SW480 (cell line): ENCODE data around the gene TRAPPC10.
"Not testable (repeated sequence)": the region's sequence is repeated elsewhere in the genome, so short reads cannot be mapped to it uniquely, and the experiment has no call there.

Experiments
- DNase-seq: peaks from one replicate; pipeline ENCODE4 v3.0.0-alpha.2; 2016; ENCODE audit warnings: low spot score

TRAPPC10 gene

DNA sequence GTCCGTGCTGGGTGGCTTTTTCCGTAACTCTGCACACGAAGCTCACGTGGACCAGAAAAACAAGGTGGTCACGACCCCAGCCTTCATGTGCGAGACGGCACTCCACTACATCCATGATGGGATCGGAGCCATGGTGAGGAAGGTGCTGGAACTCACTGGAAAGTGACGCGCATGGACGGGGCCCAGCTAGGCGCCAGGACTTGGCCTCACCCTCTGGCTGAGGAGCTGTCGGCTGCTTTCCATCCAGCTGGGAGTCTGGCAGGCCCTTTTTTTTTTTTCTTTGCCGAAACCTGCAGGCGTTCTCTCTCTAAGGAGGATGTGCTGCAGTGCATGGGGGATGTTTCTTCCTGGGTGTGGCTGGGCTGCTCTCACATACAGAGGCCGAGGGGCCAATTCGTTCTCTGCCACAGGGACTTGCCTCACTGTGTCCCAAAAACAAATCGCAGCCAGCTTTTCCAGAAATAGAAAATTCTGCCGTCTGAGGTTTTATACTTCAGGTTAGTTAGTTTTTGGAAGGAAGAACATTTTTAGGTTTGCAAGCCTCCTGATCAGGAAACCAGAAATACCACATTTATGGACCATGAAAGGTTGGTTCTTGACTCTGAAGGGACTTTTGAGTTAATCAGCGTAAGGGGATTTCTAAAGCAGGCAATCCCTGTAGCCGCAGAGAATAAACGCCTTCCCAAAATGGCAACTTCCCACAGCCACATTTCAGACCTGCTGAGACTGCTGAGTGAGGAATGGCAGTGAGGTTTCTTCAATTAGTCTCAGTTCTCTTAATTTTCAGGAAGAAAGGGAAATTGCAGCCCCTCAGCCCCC is 132.9 kb downstream of the TRAPPC10 start:
- DNase-seq = not testable (repeated sequence)

DNA sequence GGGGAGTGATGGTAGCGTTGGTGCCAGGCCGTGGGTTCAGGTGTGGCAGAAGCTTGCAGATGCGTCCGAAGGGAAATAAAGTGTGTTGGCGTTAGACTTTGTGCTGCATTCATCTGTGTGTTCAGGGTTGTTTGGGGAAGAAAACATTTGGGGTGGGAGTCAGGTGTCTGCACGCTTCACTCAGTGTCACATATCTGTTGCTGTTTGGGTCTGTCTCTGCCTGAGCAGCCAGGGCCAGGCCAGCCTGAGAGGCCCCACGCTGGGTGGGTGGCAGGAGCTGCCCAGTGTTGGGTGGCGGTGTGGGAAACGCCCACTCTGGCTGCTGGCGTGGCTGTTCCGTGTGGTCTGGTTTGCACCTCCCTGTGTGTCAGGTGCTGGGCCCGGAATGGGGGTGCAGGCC is 133.5 kb downstream of the TRAPPC10 start:
- DNase-seq = not testable (repeated sequence)

DNA sequence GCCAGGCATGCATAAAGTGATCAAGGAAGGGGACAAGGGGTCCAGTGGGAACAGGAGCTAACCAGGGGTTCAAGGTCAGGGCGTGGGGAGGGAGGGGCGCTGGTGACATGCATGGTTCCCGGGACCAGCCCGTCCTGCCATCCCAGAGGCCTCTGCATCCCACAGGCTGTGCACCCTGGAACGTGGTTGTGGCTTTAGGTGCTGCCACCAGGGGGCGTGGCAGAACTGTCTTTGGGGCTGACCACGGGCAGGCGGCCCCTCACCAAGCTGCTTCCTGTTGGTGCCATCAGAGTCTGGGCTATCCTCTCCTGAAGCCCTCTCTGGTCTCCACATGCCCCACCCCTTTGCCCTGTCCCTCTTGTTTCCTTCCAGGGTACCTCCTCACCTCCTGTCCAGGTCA is 135.0 kb downstream of the TRAPPC10 start:
- DNase-seq = not testable (repeated sequence)

DNA sequence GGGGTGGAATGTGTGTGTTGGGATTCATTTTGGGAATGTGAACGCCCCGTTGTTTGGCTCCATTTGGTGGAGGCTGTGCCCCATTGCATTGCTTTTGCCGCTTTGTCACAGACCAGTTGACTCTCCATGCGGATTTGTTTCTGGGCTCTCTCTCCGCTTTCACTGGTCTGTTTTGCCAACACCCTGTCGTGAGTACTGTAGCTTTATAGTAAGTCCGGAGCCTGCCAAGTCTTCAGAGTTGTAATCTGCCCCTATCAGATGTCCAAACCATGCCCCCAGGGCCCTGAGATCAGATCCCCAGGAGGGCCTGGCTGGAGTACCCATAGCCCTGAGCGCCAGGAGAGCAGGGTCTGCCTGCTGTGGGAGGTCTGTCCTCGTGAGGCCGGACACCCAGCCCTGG is 138.1 kb downstream of the TRAPPC10 start:
- DNase-seq = not testable (repeated sequence)

DNA sequence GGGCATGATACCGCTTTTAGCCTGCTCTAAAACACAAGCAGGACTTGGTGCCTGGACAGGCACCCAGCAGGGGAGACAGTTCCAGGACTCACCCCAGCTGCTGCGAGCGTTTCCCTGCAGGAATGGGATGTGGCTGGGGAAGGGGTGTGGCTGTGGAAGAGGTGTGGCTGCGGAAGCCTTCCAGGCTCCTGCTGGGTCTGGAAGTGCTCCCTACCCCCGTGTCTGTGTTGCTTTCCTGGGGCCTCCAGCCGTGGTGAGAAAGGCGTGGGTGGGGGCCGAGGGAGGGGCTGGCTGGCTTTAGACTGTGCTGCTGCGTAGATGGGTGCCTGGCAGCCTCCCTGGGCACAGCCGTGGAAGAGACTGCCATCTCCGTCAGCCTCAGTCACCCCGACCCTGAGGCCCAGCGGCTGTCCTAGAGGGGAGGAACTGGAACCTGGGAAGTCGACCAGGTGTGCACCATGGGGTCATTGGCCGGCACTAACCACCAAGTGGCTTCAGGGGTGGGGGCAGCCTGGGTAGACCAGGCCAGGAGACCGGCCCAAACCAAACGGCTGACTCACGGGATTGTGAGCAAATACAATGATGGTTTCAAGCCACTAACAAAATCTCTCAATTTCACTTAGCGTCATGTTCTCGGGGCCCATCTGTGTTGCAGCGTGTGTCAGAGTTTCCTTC is 141.2 kb downstream of the TRAPPC10 start:
- not testable (repeated sequence) for DNase-seq

DNA sequence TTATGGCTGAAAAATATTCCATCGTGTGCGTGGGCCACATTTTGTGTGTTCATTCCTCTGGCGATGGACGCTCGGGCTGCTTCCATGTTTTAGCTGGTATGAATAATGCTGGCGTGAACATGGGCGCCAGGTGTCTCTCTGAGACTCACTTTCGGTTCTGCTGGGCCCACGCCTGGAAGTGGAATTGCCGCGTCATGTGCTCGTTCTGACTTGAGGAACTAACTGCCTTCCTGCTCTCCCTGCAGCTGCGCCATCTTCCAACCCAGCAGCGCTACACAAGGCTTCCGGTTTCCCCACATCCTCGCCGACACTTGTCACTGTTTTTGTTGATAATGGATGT is 141.8 kb downstream of the TRAPPC10 start:
- DNase-seq = not testable (repeated sequence)

DNA sequence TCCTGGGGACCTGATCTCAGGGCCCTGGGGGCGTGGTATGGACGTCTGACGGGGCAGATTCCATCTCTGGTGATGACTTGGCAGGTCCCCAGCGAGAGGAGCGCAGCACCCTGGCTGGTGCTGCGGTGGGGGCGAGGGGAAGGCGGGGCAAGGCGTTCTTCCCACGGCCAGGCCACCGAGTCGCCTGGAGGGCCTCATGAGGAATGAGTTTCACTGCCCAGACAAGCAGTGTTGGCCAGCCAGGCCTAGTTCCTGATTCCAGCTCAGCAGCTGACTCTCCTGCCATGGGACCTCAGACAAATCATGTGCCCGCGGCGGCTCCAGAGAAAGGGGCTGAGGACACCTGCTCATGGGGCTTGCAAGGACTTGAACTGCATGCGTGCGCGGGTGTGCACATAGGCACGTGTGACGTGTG is 142.7 kb downstream of the TRAPPC10 start:
- DNase-seq = not testable (repeated sequence)

DNA sequence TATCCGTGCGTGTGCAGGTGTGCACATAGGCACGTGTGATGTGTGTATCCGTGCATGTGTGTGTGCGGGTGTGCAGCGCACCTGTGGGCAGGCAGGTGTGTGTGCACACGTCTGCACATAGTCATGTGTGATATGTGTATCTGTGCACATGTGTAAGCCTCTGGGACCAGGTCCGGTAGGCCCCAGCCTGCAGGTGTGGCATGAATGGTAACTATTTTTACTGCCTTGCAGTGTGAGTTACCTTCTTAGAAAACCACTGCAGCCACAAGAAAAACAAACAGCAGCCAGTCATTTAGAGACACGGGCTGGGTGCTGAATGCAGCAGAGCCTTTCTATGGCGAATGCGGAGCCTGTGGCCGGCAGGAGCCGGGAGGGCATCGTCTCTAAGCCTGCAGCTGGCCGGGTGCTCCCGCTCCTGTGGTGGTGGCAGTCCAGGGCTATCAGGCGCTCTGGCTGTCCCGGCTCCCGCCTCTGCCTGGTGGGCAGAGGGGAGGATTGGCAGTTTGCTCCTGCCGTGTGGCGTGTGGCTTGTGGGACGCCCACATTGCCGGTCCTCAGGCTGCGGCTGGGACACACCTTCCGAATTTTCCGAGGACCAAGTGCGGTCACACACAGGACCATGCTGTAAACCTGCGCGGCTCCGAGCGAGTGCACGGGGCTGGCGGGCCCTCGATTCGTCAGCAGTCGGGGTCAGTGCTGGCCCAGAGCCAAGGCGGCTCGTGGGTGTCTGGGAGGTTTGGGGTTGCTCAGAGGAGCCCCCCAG is 143.3 kb downstream of the TRAPPC10 start:
- DNase-seq = not testable (repeated sequence)

DNA sequence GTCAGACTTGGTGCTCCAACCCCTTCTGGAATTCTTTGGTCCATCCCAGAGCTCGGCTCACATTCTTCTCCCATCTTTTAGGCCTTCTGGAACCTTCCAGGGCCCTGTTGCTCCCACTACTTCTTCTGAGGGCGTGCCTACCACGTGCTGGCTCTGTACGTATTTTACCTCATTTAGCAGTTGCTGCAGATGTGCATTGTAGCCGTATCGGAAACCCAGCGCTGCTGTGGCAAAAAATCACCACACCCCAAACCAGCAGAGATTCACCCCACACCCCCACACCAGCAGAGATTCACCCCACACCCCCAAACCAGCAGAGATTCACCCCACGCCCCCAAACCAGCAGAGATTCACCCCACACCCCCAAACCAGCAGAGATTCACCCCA is 143.9 kb downstream of the TRAPPC10 start:
- DNase-seq = not testable (repeated sequence)
